HepG2 (cell line): ENCODE measurements around the gene USP2. TPM values are rescaled to one million over a fixed set of nuclear protein-coding genes. Genes with fewer than 3 reads are reported as not detected.

Experiments used
- EED ChIP-seq: sonication (generic); formaldehyde crosslinking; IDR thresholded peaks from 2 replicates; pipeline ENCODE4 v1.5.0; 2020; ENCODE audit warnings: mild to moderate bottlenecking, missing genetic modification reagents
- FIP1L1 ChIP-seq: fragments of 200-400 bp; formaldehyde crosslinking; IDR thresholded peaks from 2 replicates; pipeline ENCODE4 v1.6.1; 2018; ENCODE audit warnings: low read depth, mild to moderate bottlenecking, low read length, moderate library complexity, borderline replicate concordance; ENCODE audit not compliant: insufficient read depth
- GABPA ChIP-seq, 2 experiments: IDR thresholded peaks; 2 replicates each; pipeline ENCODE4 v1.6.1; 2011 to 2016; ENCODE audit warnings: low read depth in 2 of 2, low read length in 1 of 2, missing biosample characterization in 1 of 2, missing genetic modification characterization in 1 of 2
- GATAD2A ChIP-seq: IDR thresholded peaks from 2 replicates; pipeline ENCODE4 v1.6.1; 2016
- HDAC6 ChIP-seq: fragments of 200-600 bp; sonication (generic); IDR thresholded peaks from 2 replicates; pipeline ENCODE4 v1.7.0; 2017; ENCODE audit warnings: mild to moderate bottlenecking, antibody characterized with exemption, low read length, low read depth
- HNRNPL ChIP-seq: fragments of 200-400 bp; formaldehyde crosslinking; IDR thresholded peaks from 2 replicates; pipeline ENCODE4 v1.6.1; 2017; ENCODE audit warnings: mild to moderate bottlenecking, low read depth, low read length
- HOXD1 ChIP-seq: sonication (generic); formaldehyde crosslinking; IDR thresholded peaks from 2 replicates; pipeline ENCODE4 v1.5.0; 2020; ENCODE audit warnings: missing genetic modification reagents
- KDM5A ChIP-seq: fragments of 200-600 bp; sonication (generic); IDR thresholded peaks from 2 replicates; pipeline ENCODE4 v1.7.0; 2018; ENCODE audit warnings: antibody characterized with exemption, mild to moderate bottlenecking, low read length, borderline replicate concordance
- MAZ ChIP-seq, 2 experiments: sonication (generic) in 1 of 2; formaldehyde crosslinking in 1 of 2; IDR thresholded peaks; 2 replicates each; pipeline versions ENCODE4 v1.5.0 to v1.6.1; 2012 to 2020; ENCODE audit warnings: low read depth in 2 of 2, mild to moderate bottlenecking in 2 of 2, borderline replicate concordance in 1 of 2, improper control_type of control experiment in 1 of 2, low read length in 1 of 2, missing genetic modification reagents in 1 of 2, moderate library complexity in 1 of 2
- MIER3 ChIP-seq: IDR thresholded peaks from 2 replicates; pipeline ENCODE4 v1.6.1; 2016; ENCODE audit warnings: missing compliant biosample characterization, borderline replicate concordance
- MLLT10 ChIP-seq: sonication (generic); formaldehyde crosslinking; IDR thresholded peaks from 2 replicates; pipeline ENCODE4 v1.4.0; 2020; ENCODE audit warnings: missing genetic modification reagents
- MTA1 ChIP-seq: sonication (generic); formaldehyde crosslinking; IDR thresholded peaks from 2 replicates; pipeline ENCODE4 v1.4.0; 2020; ENCODE audit warnings: missing genetic modification reagents, mild to moderate bottlenecking, borderline replicate concordance
- PCBP1 ChIP-seq: fragments of 200-400 bp; formaldehyde crosslinking; IDR thresholded peaks from 2 replicates; pipeline ENCODE4 v1.6.1; 2017; ENCODE audit warnings: mild to moderate bottlenecking, low read depth, low read length, borderline replicate concordance
- PHF21A ChIP-seq: sonication (generic); formaldehyde crosslinking; IDR thresholded peaks from 2 replicates; pipeline ENCODE4 v1.5.0; 2020; ENCODE audit warnings: mild to moderate bottlenecking, missing genetic modification reagents
- SALL1 ChIP-seq: sonication (generic); formaldehyde crosslinking; IDR thresholded peaks from 2 replicates; pipeline ENCODE4 v1.8.0; 2022; ENCODE audit warnings: mild to moderate bottlenecking, missing genetic modification reagents
- STAG1 ChIP-seq: sonication (generic); formaldehyde crosslinking; IDR thresholded peaks from 2 replicates; pipeline ENCODE4 v1.4.0; 2020; ENCODE audit warnings: missing genetic modification reagents
- TEAD3 ChIP-seq: optimal IDR thresholded peaks from 2 replicates; pipeline ENCODE3; 2016; ENCODE audit warnings: borderline replicate concordance
- TRIM24 ChIP-seq: sonication (generic); formaldehyde crosslinking; IDR thresholded peaks from 2 replicates; pipeline ENCODE4 v1.8.0; 2022; ENCODE audit warnings: mild to moderate bottlenecking, missing genetic modification reagents
- ZBTB7A ChIP-seq: sonication (generic); formaldehyde crosslinking; IDR thresholded peaks from 2 replicates; pipeline ENCODE4 v1.8.0; 2022; ENCODE audit warnings: mild to moderate bottlenecking, missing genetic modification reagents
- ZBTB7B ChIP-seq: sonication (generic); formaldehyde crosslinking; IDR thresholded peaks from 2 replicates; pipeline ENCODE4 v1.4.0; 2020; ENCODE audit warnings: missing genetic modification reagents
- ZNF234 ChIP-seq: sonication (generic); formaldehyde crosslinking; conservative IDR thresholded peaks from 2 replicates; pipeline ENCODE4 v1.5.1; 2020; ENCODE audit warnings: mild to moderate bottlenecking, missing genetic modification reagents
- ZNF556 ChIP-seq: sonication (generic); formaldehyde crosslinking; IDR thresholded peaks from 2 replicates; pipeline ENCODE4 v1.4.0; 2020; ENCODE audit warnings: mild to moderate bottlenecking, missing genetic modification reagents, borderline replicate concordance
- ZSCAN29 ChIP-seq: sonication (generic); formaldehyde crosslinking; conservative IDR thresholded peaks from 2 replicates; pipeline ENCODE4 v1.4.0; 2020; ENCODE audit warnings: mild to moderate bottlenecking, missing genetic modification reagents
- polyA plus RNA-seq, 8 experiments: library from polyadenylated mRNA; depleted of rRNA in 3 of 8; stranded (reverse) in 7 of 8; unstranded in 1 of 8; fragments of >200 nt; fragmentation: Illumina TruSeq in 4 of 8; extraction: Trizol in 4 of 8; gene quantifications; 2 replicates each; pipeline versions ENCODE4 v1.2.1 to v1.2.3, GENCODE V29; 2011 to 2016; ENCODE audit warnings: low read depth in 4 of 8, missing spikeins in 1 of 8, mixed read lengths in 1 of 8; ENCODE audit not compliant: insufficient read depth in 1 of 8
- total RNA-seq, 5 experiments: library from RNA; depleted of rRNA; stranded (reverse); fragments of >200 nt; fragmentation: Illumina TruSeq; extraction: Trizol; gene quantifications; 2 replicates each; pipeline ENCODE4 v1.2.3, GENCODE V29; 2016; ENCODE audit warnings: low read depth in 1 of 5
- TF ChIP-seq, protein P1 (sequence below): sonication (generic); formaldehyde crosslinking; IDR thresholded peaks from 2 replicates; pipeline ENCODE4 v1.5.0; 2020; ENCODE audit warnings: mild to moderate bottlenecking, missing genetic modification reagents
- TF ChIP-seq, protein P2 (sequence below): sonication (generic); formaldehyde crosslinking; IDR thresholded peaks from 2 replicates; pipeline ENCODE4 v1.5.0; 2020; ENCODE audit warnings: mild to moderate bottlenecking, low read depth, missing genetic modification reagents, borderline replicate concordance
- TF ChIP-seq, protein P3 (sequence below): IDR thresholded peaks from 2 replicates; pipeline ENCODE4 v1.6.1; 2016
- TF ChIP-seq, protein P4 (sequence below): sonication (generic); formaldehyde crosslinking; IDR thresholded peaks from 2 replicates; pipeline ENCODE4 v1.5.0; 2020; ENCODE audit warnings: missing genetic modification reagents

USP2 gene
- total and polyA plus RNA-seq, 2 of the 13 experiments (the other 11 are each of a cell fraction or from before 2014, with no cell fraction given): 2.5 to 6.0 TPM

DNA sequence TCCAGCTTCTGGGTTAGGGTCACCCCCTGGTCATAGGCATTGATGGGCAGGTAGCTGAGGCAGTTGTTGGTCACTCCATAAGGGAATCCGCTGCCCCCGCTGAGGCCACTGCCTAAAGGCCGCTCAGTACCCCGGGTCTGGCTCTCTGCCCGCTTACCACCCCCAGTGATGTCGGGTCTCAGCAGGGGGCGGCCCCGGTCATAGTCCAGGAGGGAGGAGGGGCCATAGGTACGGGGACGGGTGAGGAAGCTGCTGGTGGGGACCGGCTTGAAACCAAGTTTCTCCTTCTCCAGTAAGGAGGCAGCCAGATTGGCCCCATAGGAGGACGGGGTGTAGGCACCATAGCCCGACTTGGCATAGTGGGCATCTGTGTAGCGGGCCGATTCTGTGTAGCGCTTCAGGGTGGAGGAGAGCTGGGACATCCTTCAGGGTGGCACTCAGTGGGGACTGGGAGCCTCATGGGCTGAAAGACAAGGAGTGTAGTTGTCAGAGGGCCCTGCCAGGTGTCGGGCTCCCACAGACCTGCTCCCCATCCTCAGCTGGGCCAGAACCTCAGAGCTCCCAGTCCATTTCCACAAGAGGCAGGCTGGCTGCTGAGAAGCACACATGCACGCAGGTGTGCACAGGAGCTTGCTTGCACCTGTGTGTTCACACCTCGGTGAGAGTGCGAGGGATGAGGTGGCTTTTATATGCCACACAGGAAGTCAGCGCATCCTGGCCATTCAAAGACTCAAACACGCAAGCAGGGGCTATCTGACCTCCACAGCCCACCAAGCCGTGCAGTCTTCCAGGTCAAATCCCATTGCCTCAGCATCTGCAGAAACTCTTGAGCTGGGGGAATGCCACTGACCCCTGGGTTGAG lies 8.2 kb downstream of the USP2 start (continued):
- TF ChIP-seq TEAD3 (CRISPR knock-in tag) (peak; percentile 7), TRIM24 (CRISPR knock-in tag) (no peak), EED (CRISPR knock-in tag) (0 out of 2 replicates have a peak, but pooled peaks have one; percentile 73), MLLT10 (CRISPR knock-in tag) (no peak), GATAD2A (CRISPR knock-in tag) (no peak), PHF21A (CRISPR knock-in tag) (0 out of 2 replicates have a peak, but pooled peaks have one; percentile 20), PCBP1 (no peak), ZNF234 (CRISPR knock-in tag) (no peak), KDM5A (no peak), STAG1 (CRISPR knock-in tag) (no peak), ZNF556 (CRISPR knock-in tag) (no peak), MTA1 (CRISPR knock-in tag) (peak; percentile 66; the same call in 1 of the 2 replicates), ZBTB7B (CRISPR knock-in tag) (peak; percentile 62; the same call in 1 of the 2 replicates), HDAC6 (no peak), HOXD1 (CRISPR knock-in tag) (no peak), MIER3 (CRISPR knock-in tag) (no peak), FIP1L1 (no peak), ZBTB7A (CRISPR knock-in tag) (peak; percentile 41; the same call in 1 of the 2 replicates), HNRNPL (peak; percentile 83), GABPA (IDR thresholded peaks at IDR 0.05; ENCODE audit: low read depth, low read length) (no peak), GABPA (CRISPR knock-in tag; IDR thresholded peaks at IDR 0.05; ENCODE audit: low read depth) (no peak), MAZ (IDR thresholded peaks at IDR 0.05; ENCODE audit: borderline replicate concordance, low read depth, low read length) (no peak), MAZ (CRISPR knock-in tag; IDR thresholded peaks at IDR 0.05; ENCODE audit: low read depth) (no peak), ZSCAN29 (no peak), SALL1 (no peak)
- TF ChIP-seq, protein P1, sequence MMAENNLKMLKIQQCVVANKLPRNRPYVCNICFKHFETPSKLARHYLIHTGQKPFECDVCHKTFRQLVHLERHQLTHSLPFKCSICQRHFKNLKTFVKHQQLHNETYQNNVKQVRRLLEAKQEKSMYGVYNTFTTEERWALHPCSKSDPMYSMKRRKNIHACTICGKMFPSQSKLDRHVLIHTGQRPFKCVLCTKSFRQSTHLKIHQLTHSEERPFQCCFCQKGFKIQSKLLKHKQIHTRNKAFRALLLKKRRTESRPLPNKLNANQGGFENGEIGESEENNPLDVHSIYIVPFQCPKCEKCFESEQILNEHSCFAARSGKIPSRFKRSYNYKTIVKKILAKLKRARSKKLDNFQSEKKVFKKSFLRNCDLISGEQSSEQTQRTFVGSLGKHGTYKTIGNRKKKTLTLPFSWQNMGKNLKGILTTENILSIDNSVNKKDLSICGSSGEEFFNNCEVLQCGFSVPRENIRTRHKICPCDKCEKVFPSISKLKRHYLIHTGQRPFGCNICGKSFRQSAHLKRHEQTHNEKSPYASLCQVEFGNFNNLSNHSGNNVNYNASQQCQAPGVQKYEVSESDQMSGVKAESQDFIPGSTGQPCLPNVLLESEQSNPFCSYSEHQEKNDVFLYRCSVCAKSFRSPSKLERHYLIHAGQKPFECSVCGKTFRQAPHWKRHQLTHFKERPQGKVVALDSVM (CRISPR knock-in tag): no peak
- TF ChIP-seq, protein P2, sequence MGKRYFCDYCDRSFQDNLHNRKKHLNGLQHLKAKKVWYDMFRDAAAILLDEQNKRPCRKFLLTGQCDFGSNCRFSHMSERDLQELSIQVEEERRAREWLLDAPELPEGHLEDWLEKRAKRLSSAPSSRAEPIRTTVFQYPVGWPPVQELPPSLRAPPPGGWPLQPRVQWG (CRISPR knock-in tag): no peak
- TF ChIP-seq, protein P3, sequence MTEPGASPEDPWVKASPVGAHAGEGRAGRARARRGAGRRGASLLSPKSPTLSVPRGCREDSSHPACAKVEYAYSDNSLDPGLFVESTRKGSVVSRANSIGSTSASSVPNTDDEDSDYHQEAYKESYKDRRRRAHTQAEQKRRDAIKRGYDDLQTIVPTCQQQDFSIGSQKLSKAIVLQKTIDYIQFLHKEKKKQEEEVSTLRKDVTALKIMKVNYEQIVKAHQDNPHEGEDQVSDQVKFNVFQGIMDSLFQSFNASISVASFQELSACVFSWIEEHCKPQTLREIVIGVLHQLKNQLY (CRISPR knock-in tag): no peak
- TF ChIP-seq, protein P4, sequence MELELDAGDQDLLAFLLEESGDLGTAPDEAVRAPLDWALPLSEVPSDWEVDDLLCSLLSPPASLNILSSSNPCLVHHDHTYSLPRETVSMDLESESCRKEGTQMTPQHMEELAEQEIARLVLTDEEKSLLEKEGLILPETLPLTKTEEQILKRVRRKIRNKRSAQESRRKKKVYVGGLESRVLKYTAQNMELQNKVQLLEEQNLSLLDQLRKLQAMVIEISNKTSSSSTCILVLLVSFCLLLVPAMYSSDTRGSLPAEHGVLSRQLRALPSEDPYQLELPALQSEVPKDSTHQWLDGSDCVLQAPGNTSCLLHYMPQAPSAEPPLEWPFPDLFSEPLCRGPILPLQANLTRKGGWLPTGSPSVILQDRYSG (CRISPR knock-in tag): no peak
